HCT116 (cell line): Measurements from ENCODE around the gene KRTAP11-1. TPM values are rescaled to one million over a fixed set of nuclear protein-coding genes. Genes with fewer than 3 reads are reported as not detected.

ENCODE experiments used
- ATAC-seq: fragments of 200-7000 bp; cut with Tn5 transposase; 2 replicates; pipeline ENCODE4 v1.9.1; 2020; ENCODE audit warnings: mild to moderate bottlenecking, moderate library complexity
- BruUV-seq: library from RNA; stranded (reverse); fragments of 400-500 nt; replicated peaks from 2 replicates; lab custom pipeline; 2021; lab: Mats Ljungman, UMichigan
- CTCF ChIA-PET: fragments of 300-600 bp; sonication (Branson Sonifier 250); formaldehyde crosslinking; loops from one replicate; lab custom pipeline; 2021; ENCODE audit warnings: antibody characterized with exemption; lab: Charles Lee
- POLR2A ChIA-PET: fragments of 300-600, 350-600 bp; sonication (Branson Sonifier 250); formaldehyde crosslinking; loops from one replicate; lab custom pipeline; 2021; ENCODE audit warnings: antibody characterized with exemption; lab: Charles Lee
- RAD21 ChIA-PET, 2 experiments: fragments of 300-600 bp; sonication (Branson Sonifier 250); formaldehyde crosslinking; loops; one replicate each; lab custom pipeline; 2023; ENCODE audit warnings: low total read pairs in 2 of 2; ENCODE audit not compliant: uncharacterized antibody in 2 of 2, unreplicated experiment in 2 of 2, low non-redundant PET in 1 of 2; lab: Charles Lee
- DNase-seq: peaks from one replicate; pipeline ENCODE4 v3.0.0-alpha.2; 2010; ENCODE audit warnings: low read depth, low spot score
- H2AFZ ChIP-seq: fragments of 200-600 bp; shearing (Covaris generic), sonication (generic); 2 replicates; pipeline ENCODE4 v1.6.1; 2017; ENCODE audit warnings: low read depth, mixed run types, mixed read lengths, antibody characterized with exemption, low read length; ENCODE audit not compliant: poor library complexity, severe bottlenecking
- H3K27ac ChIP-seq: 2 replicates; pipeline ENCODE4 v1.5.1; 2012; ENCODE audit warnings: low read depth, low read length
- H3K27me3 ChIP-seq: fragments of 200-600 bp; sonication (generic); 2 replicates; pipeline ENCODE4 v1.6.1; 2016; ENCODE audit warnings: mixed run types, low read length, mixed read lengths; ENCODE audit not compliant: insufficient read depth
- H3K36me3 ChIP-seq, 2 experiments: fragments of 200-500 bp in 1 of 2; fragments of 200-600 bp in 1 of 2; sonication (Bioruptor generic) in 1 of 2; sonication (generic) in 1 of 2; 2 replicates each; pipeline versions ENCODE4 v1.5.1 to v1.6.1; 2014 to 2016; ENCODE audit warnings: low read length in 2 of 2, inconsistent platforms in 1 of 2, mixed read lengths in 1 of 2, mixed run types in 1 of 2; ENCODE audit not compliant: insufficient read depth in 2 of 2, control insufficient read depth in 1 of 2
- H3K4me1 ChIP-seq, 2 experiments: fragments of 200-600 bp in 1 of 2; sonication (generic) in 1 of 2; 2 replicates each; pipeline versions ENCODE4 v1.5.1 to v1.6.1; 2012 to 2017; ENCODE audit warnings: low read length in 2 of 2, inconsistent platforms in 1 of 2, mild to moderate bottlenecking in 1 of 2, mixed read lengths in 1 of 2, mixed run types in 1 of 2, moderate library complexity in 1 of 2; ENCODE audit not compliant: insufficient read depth in 2 of 2, control insufficient read depth in 1 of 2
- H3K4me2 ChIP-seq: fragments of 200-600 bp; sonication (generic); 2 replicates; pipeline ENCODE4 v1.6.1; 2017; ENCODE audit warnings: mixed run types, low read length, mixed read lengths
- H3K4me3 ChIP-seq, 2 experiments: fragments of 200-600 bp in 1 of 2; sonication (generic) in 1 of 2; replicated peaks in 1 of 2; 2 replicates each; pipeline ENCODE4 v1.5.1; 2011 to 2016; ENCODE audit warnings: low read length in 2 of 2, control low read depth in 1 of 2, low read depth in 1 of 2, mild to moderate bottlenecking in 1 of 2, mixed read lengths in 1 of 2, mixed run types in 1 of 2
- H3K79me2 ChIP-seq: fragments of 200-600 bp; sonication (generic); 2 replicates; pipeline ENCODE4 v1.6.1; 2017; ENCODE audit warnings: mild to moderate bottlenecking, mixed run types, low read length, moderate library complexity, mixed read lengths; ENCODE audit not compliant: insufficient read depth
- H3K9ac ChIP-seq: fragments of 200-600 bp; sonication (generic); 2 replicates; pipeline ENCODE4 v1.6.1; 2016; ENCODE audit warnings: low read length, mixed read lengths
- H3K9me2 ChIP-seq: fragments of 200-600 bp; sonication (generic), shearing (Covaris generic); 2 replicates; pipeline ENCODE4 v1.6.1; 2017; ENCODE audit warnings: mixed run types, mild to moderate bottlenecking, moderate library complexity; ENCODE audit not compliant: insufficient read depth
- H3K9me3 ChIP-seq, 2 experiments: fragments of 200-500 bp in 1 of 2; fragments of 200-600 bp in 1 of 2; sonication (Bioruptor generic) in 1 of 2; sonication (generic) in 1 of 2; 2 replicates each; pipeline ENCODE4 v1.6.1; 2014 to 2017; ENCODE audit warnings: low read length in 2 of 2, mixed read lengths in 2 of 2, inconsistent platforms in 1 of 2, low read depth in 1 of 2, mild to moderate bottlenecking in 1 of 2, mixed run types in 1 of 2, moderate library complexity in 1 of 2; ENCODE audit not compliant: control insufficient read depth in 1 of 2, insufficient read depth in 1 of 2
- H4K20me1 ChIP-seq: fragments of 200-600 bp; sonication (generic), shearing (Covaris generic); 2 replicates; pipeline ENCODE4 v1.6.1; 2017; ENCODE audit warnings: mixed run types, mild to moderate bottlenecking, moderate library complexity; ENCODE audit not compliant: insufficient read depth
- ATF3 ChIP-seq: IDR thresholded peaks from 2 replicates; pipeline ENCODE4 v1.6.1; 2012
- CEBPB ChIP-seq: IDR thresholded peaks from 2 replicates; pipeline ENCODE4 v1.6.1; 2012; ENCODE audit warnings: low read depth
- CTCF ChIP-seq, 3 experiments: fragments of 200-600 bp in 1 of 3; sonication (generic) in 1 of 3; IDR thresholded peaks in 2 of 3; conservative IDR thresholded peaks in 1 of 3; 2 replicates each; pipeline ENCODE4 v1.5.1; 2012 to 2017; ENCODE audit warnings: low read depth in 2 of 3, low read length in 2 of 3, antibody characterized with exemption in 1 of 3, borderline replicate concordance in 1 of 3, control low read depth in 1 of 3, mild to moderate bottlenecking in 1 of 3, mixed read lengths in 1 of 3, mixed run types in 1 of 3, moderate library complexity in 1 of 3; ENCODE audit not compliant: insufficient read depth in 1 of 3
- RAD21 ChIP-seq: IDR thresholded peaks from 2 replicates; pipeline ENCODE4 v1.6.1; 2012; ENCODE audit warnings: low read depth, mild to moderate bottlenecking
- intact Hi-C: fragments of 100-400 bp; cut with micrococcal nuclease; formaldehyde crosslinking; loops from 2 replicates; pipeline ENCODE4 v1.10.0; 2022
- total RNA-seq: library from RNA; stranded (reverse); gene quantifications from one replicate; pipeline ENCODE4 v1.2.1, GENCODE V29; 2021; ENCODE audit not compliant: unreplicated experiment

The KRTAP11-1 gene
- total RNA-seq, 1 experiment from 2014 or later = not detected

GRCh38 chr21:30831194-30831765 lies 50.1 kb downstream of the KRTAP11-1 start:
- TF ChIP-seq CEBPB = no peak
- peak in 2 of 3 experiments; percentile 48 to 72; a peak in 4 of 6 replicates for TF ChIP-seq CTCF (IDR thresholded peaks at IDR 0.05 in 2 of 3, conservative IDR thresholded peaks at IDR 0.05 in 1 of 3; ENCODE audit: borderline replicate concordance in 1 of 3, insufficient read depth in 1 of 3, low read depth in 2 of 3, low read length in 2 of 3)
- TF ChIP-seq ATF3 = no peak
- TF ChIP-seq RAD21 = peak; percentile 26; the same call in 1 of the 2 replicates
- DNase-seq (peak; percentile 3), ATAC-seq (no peak)
- intact Hi-C loops = loop anchor here (1.0 kb wide), 1 partner anchor 255 kb away; no protein-coding TSS in a partner anchor
- Histone ChIP-seq H3K4me1 (no peaks in the 10 kb centered on the region), H3K4me3 (no peak overlapping the region), H4K20me1 (no peaks in the 10 kb centered on the region), H3K9ac (no peak overlapping the region), H3K36me3 (no peaks in the 10 kb centered on the region), H3K9me2 (no peaks in the 10 kb centered on the region), H3K27me3 (no peaks in the 10 kb centered on the region), H3K27ac (no peak overlapping the region), H3K9me3 (peaks cover 0 to 25% of the 10 kb centered on the region in 2 experiments; a peak in 2 of 4 replicates), H2AFZ (no peak overlapping the region), H3K4me2 (no peak overlapping the region), H3K79me2 (no peaks in the 10 kb centered on the region)
- POLR2A ChIA-PET = no interaction called here
- CTCF ChIA-PET = no interaction called here
- BruUV-seq = no TSS peak
- RAD21 ChIA-PET = no interaction called here

Other genes starting within 250 kb of the KRTAP11-1 start
- not detected for gene KRTAP20-2, start 246.4 kb downstream of the KRTAP11-1 start, total RNA-seq
- not detected for gene KRTAP20-3, start 238.7 kb downstream of the KRTAP11-1 start, total RNA-seq
- gene KRTAP21-3, start 162.8 kb downstream of the KRTAP11-1 start, total RNA-seq = not detected
- not detected for gene KRTAP21-2, start 134.3 kb downstream of the KRTAP11-1 start, total RNA-seq
- gene KRTAP21-1, start 126.2 kb downstream of the KRTAP11-1 start, total RNA-seq = not detected
- not detected for gene KRTAP8-1, start 68.3 kb downstream of the KRTAP11-1 start, total RNA-seq
- gene KRTAP7-1, start 51.8 kb downstream of the KRTAP11-1 start, total RNA-seq = not detected
- gene KRTAP19-8, start 156.9 kb upstream of the KRTAP11-1 start, total RNA-seq = not detected